HS-27A (cell line): ENCODE data around the gene RARRES1.

Source experiments
- DNase-seq: peaks from one replicate; pipeline ENCODE4 v3.0.0-alpha.2; 2012; ENCODE audit warnings: low read depth, missing footprints

RARRES1 gene, protein sequence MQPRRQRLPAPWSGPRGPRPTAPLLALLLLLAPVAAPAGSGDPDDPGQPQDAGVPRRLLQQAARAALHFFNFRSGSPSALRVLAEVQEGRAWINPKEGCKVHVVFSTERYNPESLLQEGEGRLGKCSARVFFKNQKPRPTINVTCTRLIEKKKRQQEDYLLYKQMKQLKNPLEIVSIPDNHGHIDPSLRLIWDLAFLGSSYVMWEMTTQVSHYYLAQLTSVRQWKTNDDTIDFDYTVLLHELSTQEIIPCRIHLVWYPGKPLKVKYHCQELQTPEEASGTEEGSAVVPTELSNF

DNA sequence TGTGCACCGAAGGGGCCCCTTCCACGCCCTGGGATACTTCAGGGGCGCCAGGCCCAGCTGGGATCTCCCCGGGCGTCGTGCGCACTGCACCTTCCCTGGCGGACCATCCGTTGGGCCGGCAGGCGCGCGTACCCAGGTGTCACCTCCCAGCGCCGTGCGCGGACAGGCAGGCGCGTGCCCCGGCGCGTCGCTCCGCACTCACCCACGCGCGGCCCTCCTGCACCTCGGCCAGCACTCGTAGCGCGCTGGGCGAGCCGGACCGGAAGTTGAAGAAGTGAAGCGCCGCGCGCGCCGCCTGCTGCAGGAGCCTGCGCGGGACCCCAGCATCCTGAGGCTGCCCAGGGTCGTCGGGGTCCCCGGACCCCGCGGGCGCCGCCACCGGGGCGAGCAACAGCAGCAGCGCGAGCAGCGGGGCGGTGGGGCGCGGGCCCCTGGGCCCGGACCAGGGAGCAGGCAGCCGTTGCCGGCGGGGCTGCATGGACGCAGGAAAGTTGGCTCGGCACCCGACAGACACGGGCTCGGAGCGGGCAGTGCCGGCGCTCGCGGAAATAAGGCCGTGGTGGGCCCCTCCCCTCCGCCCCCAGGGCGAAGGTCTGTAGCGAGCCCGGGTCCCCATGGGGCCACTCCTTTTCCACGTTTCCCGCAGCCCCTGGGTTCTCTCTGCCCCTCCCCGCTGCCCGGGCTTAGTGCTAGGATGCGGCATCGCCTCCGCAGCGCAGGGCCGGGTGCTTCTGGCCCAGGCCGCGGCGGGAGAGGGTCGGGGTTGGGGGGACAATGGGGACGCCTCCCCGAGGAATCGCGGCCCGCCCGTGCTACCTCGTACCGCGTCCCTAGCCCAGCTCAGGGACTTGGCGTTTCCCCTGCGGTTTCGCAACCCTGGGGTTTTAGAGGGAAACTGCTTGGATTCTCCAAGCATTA is at the start of gene RARRES1:
TSS of gene RARRES1 (minus strand) at position 520 of the 918 bp plus-strand sequence. CDS start at position 478, 42 bp downstream.
- no peak for DNase-seq

DNA sequence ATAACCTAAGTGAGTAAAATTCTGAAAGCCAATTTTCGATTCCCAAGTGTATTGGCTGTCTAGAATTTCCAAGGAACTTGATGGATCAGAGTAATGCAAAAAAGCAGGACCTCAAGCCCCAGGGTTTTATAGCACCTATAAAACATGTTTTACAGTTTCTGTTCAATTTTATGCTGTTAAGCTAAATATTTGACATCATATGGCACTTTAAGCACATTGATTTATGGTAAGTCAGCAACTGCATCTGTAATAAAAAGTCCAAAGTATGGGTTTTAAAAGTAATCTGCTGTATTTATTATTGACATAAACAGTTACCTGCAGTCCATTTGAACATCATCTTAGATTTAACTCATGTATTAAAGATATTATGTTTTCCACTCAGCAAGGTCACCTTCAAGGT is 49.6 kb upstream of the RARRES1 start:
- no peak for DNase-seq

DNA sequence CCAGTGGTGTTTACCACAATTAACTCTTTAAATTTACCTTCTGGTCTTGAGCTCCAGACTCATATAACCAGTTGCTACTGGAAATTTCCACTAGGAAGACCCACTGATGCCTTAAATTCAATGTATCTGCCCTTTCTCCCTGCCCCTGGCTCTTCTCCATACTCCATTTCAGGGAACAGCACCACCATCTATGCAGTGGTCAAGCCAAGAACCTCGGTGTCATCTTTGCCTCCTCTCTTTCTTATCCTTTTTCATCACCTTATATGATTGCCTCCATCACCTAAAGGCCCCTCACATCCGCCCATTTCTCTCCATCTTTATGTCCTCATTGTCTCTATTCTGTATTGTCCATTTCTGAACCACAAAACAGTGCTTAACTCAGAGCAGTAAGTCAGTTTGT is 48.9 kb upstream of the RARRES1 start:
- no peak for DNase-seq

DNA sequence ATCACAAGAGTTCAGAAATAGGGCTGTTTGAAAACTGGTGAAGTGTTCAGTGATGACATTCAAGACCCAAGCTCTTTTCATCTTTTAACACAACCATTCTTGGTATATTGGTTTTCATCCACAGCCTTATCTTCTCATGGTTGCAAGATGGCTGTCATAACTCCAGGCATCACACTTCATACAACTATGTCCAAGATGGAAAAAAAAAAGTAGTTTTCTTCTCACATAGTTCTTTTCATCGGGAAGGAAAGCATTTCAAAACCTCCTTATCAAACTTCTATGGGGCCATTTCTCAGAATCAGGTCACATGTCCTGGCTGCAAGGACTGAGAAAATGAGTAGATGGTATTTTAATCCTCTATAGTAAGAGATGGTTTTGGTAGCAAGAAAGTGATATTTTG is 48.5 kb upstream of the RARRES1 start:
- no peak for DNase-seq

DNA sequence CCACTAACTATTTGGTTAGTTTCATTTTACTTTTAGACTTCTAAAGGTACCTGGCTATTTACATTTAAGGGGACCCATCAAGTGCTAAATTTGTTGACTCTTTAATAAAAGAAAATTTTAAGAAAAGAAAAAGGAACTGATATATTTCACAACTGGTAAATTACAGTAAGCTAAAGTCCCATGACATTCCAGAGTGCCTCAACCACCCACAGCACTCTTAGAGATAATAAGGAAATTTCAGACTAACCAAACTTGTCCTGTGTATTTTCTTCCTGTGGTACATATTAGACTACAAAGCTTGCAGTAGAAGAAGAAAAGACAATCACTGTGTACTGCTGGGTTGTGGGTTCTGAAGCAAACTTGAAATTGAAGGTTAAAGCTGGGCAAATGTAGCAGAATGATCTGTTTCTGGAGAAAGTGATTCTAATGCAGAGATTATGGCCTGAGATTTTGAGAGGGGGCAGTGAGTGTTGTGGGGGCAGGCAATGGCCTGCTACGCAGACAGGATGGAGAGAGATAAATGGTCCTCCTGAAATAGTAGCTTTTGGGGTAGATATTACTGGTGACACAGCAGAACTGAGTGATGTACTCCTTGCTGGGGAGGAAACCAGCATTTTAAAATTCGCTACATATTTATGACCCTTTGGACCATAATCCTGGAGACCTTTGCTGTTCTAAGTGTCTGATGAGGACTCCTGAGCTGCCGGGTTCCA is 45.1 kb upstream of the RARRES1 start:
- no peak for DNase-seq

DNA sequence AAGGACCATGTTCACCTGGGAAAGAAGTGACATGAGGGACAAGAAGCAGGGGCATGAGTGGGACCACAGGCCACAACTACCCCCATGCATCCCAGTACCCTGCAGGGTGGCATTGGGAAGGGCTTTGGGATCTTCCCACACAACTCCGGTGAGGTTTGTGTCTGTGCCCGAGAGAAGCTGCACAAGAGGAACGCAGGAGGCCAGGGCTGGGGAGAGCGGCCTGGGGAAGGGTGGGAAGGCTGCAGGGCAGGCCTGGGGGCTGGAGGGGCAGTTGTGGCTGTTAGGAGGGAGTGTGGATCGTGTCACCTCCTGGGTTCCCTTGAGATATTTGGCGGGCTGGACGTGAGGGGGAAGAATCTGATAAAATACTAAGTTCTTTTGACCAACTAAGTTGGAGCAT is 44.3 kb upstream of the RARRES1 start:
- DNase-seq: no peak

DNA sequence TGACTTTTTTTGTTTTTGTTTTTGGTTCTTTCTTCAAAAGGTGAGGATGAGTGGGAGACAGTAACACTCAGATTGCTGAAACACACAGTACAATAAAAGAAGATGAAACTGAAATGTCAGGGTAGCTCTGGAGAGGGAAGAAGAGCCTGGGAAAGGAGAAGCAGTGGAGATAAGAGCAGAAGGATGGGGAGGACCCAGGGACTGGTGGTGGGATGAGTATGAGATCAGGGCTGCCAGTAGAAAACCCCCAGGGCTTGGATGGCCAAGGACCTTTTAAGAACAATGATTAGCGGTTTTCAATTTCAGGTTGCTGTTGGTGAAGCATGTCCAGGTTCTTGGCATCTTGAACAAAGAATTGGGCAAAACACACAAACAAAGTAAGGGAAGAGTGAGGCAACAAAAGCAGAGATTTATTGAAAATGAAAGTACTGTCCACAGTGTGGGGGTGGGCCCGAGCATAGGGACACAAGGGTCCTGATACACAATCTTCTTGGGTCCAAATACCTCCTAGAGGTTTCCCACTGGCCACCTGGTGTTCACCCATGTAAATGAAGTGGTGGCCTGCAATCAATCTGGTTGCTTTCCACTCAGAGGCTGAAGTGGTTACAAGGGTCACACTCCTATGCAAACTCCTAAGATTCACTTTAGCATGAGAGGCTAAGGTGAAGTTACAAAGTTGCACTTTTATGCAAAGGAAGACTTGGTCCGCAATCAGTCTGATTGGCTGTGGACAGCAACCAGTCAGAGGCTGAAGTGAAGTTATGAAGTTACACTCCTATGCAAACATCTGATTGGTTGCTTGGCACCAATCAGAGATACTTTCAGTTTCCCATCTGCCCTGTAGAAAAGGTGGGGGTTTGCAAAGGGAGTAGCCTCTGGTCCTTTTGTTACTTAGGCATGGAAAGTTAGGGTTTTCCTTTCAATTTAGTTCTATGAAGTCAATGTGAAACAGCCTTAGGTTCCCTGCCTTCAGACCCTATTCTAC is 43.5 kb upstream of the RARRES1 start:
- no peak for DNase-seq

DNA sequence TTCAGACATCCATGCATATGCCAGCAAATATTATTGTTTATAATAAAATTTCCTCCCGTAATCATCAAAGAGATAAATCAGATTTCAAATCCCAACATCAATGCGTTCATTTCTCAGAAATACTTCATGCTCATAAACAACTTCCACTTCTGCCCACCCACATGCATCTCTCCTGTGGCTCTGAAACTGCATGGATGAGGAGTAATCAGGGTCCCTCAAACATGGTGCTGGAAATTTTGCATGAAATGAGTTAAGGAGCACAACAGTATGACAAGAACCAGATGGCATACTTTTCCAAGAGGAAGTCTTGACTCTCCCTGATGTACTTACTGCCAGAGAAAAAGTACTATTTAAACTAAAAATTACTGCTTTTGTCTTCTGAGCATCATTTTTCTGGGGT is 42.7 kb upstream of the RARRES1 start:
- no peak for DNase-seq

DNA sequence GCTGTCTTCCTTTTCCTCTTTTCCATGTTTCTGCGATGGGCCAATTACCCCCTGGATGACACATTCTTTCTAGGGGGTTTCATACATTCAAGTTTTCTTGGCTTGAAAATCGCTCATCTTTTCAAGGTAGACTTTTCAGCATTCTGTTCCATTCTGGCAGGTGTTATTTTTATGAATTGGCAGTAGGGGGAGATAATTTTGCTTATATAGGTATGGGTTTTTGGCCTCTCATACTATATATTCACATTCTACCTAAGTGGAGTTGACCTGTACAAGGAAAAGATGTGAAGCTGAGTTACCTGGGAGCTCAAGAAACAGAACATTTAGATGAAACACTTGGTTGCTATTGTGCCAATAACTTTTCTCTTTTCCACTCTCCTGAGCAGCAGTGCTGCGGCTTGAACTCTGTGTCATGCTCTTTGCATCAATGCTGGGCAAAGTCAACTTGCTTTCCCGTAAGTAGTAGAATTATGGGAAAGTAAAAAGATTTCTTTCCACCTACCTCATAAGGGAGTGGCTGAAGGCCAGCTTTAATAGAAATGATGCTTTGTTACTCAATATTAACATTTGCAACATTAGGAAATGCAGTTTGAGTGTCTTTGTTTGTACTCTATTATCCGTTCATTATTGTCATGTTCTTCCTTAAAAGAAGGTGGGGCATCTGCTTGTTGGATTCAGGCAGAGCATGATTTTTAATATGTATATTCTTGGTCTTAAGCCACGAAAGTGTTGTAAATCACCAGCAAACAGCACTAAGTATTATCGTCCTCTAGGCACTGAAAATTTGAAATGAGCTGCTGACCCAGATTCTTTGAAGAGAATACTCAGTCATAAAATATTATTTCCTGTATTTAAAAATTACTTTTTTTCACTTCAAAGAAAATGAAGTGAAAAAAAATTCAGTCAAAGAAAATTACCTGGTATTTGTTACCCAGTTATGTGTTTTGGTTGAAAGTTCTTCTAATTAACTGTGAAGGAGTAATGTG is 41.9 kb upstream of the RARRES1 start:
- no peak for DNase-seq

DNA sequence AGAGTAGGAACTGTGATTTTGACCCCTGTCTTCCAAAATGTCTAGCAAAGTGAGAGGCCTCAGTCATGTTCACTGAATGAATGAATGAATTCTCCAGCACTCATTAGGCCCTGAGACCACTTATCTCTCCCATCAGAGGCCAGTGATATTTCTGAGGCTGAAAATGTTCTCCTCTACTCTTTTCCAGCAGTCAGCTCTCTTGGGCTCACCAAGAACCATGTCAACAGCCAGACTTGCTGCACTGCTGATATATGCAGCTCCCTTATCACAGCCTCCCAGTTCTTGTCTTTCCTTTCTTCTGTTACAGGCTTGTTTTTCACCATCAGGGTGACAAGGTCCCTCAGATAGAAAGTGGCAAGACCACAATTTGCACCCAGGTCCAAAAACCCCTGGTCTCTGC is 40.9 kb upstream of the RARRES1 start:
- no peak for DNase-seq

DNA sequence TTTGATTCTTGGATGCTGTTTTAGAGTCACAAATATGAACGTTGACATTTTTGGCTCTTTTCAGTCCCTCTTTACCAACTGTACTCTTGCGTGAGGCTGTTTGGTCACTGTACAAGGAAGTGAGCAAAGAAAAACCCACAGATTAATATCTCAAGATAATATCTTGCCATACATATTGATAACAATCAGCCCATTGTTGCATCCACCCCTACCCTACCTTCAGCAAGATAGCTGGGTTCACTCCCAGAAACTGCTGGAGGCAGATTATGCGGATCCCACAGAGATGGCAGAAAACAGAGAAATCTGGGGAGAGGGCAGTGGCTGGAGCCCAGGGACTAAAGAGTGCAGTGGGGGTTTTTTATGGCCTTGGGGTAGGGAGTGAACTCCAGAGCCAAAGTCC is 39.7 kb upstream of the RARRES1 start:
- no peak for DNase-seq

DNA sequence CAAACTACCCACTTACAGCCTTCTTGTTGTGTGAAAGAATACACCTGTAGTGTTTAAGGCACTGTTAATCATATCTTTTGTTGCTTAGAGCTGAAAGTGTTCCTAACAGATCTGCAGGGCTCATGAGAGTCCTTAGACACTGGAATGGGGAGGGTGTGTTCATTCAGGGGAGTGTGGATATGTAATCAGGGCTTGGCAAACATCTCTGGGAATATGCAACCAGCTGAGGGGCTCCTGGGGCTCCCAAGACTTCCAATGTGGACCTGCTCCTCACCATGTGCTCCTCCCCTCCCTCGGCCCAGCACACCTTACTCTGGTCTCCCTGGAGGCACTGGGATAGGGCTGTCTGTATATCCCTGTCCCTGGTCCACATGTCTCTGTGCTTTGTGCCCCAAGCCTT is 39.3 kb upstream of the RARRES1 start:
- no peak for DNase-seq

DNA sequence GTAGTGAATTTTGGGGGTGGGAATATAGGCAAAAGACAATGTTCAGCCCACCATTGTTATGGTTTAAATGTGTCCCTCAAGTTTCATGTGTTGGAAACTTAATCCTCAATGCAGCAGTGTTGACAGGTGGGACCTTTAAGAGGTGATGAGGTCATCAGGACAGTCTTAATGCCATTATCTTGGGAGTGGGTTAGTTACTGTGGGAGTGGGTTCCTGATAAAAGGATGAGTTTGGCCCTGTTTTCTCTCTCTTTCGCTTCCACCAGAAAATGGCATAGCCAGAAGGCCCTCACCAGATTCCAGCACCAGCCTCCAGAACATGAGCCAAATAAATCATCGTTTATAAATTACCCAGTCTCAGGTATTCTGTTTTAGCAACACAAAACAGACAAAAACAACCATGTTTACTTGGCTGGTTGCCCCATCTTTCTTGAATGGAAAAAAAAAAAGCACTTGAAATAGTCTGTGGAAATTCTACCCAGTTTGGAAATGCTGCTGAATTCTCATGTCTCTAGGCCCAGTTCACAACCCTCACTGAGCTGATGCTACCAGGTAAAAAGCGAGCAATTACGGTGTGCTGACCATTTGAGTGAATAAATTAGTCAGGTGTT is 38.6 kb upstream of the RARRES1 start:
- DNase-seq: no peak

DNA sequence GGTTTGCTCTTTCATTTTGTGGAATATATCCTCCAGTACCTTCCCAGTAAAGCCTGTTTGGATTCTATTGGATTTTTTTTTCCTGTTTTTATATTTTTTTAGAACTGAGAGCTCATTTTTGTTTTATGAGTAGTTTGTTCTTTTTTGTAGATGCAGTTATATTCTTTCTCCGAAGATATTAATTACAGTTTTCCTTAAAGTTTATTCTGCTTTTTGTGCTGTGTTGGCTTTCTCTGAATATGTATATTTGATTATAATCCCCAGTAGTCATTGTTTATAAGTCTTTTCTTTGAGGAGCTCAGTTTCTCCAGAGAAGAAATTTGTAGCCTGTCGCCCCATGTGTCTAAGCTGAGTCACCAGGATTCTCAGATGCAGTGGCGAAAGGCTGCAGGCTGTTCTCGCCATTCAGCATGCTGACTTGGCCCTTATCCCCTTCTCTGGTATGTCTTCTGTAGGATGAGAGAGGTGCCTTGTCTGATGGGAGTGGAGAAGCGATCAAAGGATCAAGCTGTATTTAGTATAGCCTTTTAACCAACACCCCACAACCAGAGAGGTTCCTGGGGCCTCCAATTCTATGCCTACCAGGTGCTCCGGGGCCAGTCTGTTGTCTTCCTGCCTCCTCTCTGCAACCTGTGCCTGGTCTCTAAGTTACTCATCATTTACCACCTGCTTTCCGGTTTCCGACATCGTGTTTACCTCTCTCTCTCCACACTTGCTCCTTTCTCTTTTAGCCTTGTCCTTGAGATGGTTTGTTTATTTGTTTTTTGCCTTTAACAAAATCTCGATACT is 37.9 kb upstream of the RARRES1 start:
- DNase-seq: no peak

DNA sequence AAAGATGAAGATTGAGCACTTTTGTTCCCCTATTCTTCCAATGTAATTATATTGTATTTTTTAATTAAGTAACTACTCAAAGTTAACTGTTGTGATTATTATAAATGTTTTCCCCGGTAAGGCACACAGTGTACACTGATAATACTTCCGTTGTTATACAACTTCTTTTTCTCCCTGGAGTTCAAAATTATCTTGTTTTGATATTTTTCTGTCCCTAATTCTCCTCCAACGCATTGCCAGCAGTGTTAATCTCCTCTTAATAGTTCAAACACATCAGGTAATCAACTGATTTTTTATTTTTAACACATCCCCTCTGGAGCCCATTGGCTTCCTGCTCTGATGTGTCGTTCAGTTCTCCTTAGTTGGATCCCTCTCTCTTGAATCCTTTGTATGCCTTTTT is 37.3 kb upstream of the RARRES1 start:
- no peak for DNase-seq

DNA sequence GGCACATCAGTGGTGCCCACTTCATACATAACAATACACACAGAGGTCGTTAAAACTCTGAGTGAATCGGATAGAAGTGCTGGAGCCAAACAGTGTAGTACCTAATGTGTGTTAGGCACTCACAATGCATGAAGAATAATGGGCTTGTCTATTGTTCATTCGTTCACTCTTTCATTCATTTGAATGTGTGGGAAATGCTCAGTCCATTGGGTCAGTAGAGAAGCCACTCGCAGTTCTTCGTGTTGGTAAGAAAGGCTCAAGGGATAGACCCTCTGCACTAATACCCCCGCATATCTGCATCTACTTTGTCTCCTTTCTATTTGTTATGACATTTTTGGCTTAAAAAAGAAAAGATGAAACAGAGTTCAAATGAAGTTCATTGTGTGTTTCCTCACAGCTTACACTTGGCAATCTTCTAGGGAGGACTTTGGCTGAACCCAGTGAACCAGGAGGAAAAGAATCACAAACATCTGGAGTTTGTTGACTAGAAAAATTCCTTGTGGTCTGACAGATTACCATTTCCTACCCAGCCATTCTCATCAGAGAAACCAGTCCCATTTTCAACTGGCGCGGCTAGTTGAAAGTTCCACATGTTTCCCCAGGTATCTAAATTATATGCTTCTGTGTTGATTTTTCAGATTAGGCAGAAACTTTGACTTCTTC is 36.8 kb upstream of the RARRES1 start:
- DNase-seq: no peak

DNA sequence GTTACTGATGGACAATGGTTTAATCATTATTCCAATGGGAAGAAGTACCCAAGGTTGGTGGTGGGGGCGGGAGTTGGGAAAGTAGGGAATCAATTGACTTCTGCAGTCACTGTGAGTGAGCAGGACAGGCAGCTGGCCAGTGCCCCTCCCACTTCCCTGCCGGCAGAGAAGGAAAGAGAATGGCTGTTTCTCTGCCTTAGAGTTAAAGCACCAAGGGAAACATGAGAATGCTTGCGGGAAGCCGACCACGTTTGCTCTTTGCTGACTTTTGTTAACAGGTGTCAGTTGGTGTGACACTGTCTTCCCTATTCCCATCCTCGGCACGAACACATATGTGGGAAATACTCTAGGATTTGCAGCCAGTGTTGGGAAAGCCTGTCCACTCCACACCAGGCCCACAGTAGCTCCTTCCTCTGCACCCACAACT is 36.1 kb upstream of the RARRES1 start:
- DNase-seq: no peak

DNA sequence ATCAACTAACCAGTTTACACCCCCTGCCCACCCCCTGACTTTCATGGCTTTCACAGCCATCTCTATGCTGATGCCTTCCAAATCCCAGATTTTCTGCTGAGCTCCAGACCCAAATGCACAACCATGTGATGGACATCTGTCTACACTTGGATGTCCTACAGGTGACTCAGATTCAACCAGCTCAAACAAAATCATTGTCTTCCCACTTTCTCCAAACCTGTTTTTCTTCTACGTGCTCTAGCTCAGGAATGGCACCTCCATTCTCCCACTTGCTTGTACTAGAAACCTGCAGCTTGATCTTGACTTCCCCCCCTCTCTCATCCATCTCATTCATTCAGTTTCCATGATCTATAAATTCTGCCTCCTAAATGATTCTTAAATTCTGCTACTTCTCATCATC is 34.1 kb upstream of the RARRES1 start:
- no peak for DNase-seq
